Ascending aorta (tissue), 2 donors: ENCODE data around the gene GDPD5. TPM values are rescaled to one million over a fixed set of nuclear protein-coding genes. Genes with fewer than 3 reads are reported as not detected.

ENCODE experiments used
- DNase-seq, 2 donors: peaks; one replicate each; pipeline ENCODE4 v3.0.0-alpha.2; 2019; ENCODE audit warnings: low spot score in 2 of 2
- H3K27ac ChIP-seq, 2 donors: fragments of 200-600 bp; sonication (generic); one replicate each; pipeline ENCODE4 v1.5.1; 2016 to 2017; ENCODE audit warnings: mild to moderate bottlenecking in 1 of 2
- H3K27me3 ChIP-seq: fragments of 200-600 bp; sonication (generic); one replicate; pipeline ENCODE4 v1.5.1; 2017
- H3K36me3 ChIP-seq, 2 donors: fragments of 200-600 bp; sonication (generic); one replicate each; pipeline ENCODE4 v1.5.1; 2016
- H3K4me1 ChIP-seq, 2 donors: fragments of 200-600 bp; sonication (generic); one replicate each; pipeline ENCODE4 v1.5.1; 2016 to 2017; ENCODE audit warnings: mild to moderate bottlenecking in 1 of 2
- H3K4me3 ChIP-seq, 2 donors: fragments of 200-600 bp; sonication (generic); one replicate each; pipeline ENCODE4 v1.5.1; 2016 to 2017; ENCODE audit warnings: mild to moderate bottlenecking in 1 of 2
- H3K9me3 ChIP-seq, 2 donors: fragments of 200-600 bp; sonication (generic); one replicate each; pipeline ENCODE4 v1.5.1; 2016
- intact Hi-C: fragments of 100-400 bp; cut with DNase I; formaldehyde crosslinking; loops from one replicate; pipeline ENCODE4 v1.15.1; 2023
- total RNA-seq: library from RNA; depleted of rRNA; stranded (reverse); fragments of >200 nt; gene quantifications from one replicate; pipeline ENCODE4 v1.1.0, GENCODE V29; 2016
- TF ChIP-seq, protein P1 (sequence below), 3 experiments: fragments of 200-600 bp in 2 of 3; fragments of 450-650 bp in 1 of 3; sonication (generic) in 2 of 3; IDR thresholded peaks; one replicate each; pipeline ENCODE4 v1.5.1; 2016 to 2019; ENCODE audit warnings: antibody characterized with exemption in 3 of 3, mild to moderate bottlenecking in 1 of 3, moderate library complexity in 1 of 3

Gene GDPD5
- total RNA-seq, 1 donor from 2014 or later: 64.6 TPM

DNA sequence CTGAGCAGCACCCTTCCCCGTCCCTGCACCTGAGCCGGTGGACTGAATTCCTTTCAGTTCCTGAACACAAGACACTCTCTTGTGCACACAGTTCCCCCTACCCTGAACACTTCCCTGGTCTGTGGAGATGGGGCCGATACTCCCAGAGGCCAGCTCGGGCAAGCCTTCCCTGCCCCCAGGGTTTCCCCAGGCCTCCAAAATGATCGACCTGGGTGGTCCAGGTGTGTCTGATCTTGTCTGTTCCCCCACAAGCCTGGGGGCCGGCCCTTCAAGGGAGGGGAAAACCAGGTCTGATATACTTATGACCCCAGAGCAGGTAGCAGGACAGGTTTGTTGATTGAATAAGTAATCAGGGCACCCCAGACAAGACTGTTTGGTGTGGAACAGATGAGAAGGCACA lies 52.1 kb downstream of the GDPD5 start:
- H3K9me3 ChIP-seq: no peaks in the 10 kb centered on the region
- no peaks in the 10 kb centered on the region for H3K27me3 ChIP-seq
- H3K27ac ChIP-seq: no peak overlapping the region
- no peaks in the 10 kb centered on the region for H3K36me3 ChIP-seq
- intact Hi-C loops: no loop called here
- TF ChIP-seq, protein P1, sequence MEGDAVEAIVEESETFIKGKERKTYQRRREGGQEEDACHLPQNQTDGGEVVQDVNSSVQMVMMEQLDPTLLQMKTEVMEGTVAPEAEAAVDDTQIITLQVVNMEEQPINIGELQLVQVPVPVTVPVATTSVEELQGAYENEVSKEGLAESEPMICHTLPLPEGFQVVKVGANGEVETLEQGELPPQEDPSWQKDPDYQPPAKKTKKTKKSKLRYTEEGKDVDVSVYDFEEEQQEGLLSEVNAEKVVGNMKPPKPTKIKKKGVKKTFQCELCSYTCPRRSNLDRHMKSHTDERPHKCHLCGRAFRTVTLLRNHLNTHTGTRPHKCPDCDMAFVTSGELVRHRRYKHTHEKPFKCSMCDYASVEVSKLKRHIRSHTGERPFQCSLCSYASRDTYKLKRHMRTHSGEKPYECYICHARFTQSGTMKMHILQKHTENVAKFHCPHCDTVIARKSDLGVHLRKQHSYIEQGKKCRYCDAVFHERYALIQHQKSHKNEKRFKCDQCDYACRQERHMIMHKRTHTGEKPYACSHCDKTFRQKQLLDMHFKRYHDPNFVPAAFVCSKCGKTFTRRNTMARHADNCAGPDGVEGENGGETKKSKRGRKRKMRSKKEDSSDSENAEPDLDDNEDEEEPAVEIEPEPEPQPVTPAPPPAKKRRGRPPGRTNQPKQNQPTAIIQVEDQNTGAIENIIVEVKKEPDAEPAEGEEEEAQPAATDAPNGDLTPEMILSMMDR (IDR thresholded peaks at IDR 0.05): no peak
- DNase-seq: no peak
- no peak overlapping the region for H3K4me3 ChIP-seq
- H3K4me1 ChIP-seq: peaks cover 0 to 3% of the 10 kb centered on the region in 2 donors

DNA sequence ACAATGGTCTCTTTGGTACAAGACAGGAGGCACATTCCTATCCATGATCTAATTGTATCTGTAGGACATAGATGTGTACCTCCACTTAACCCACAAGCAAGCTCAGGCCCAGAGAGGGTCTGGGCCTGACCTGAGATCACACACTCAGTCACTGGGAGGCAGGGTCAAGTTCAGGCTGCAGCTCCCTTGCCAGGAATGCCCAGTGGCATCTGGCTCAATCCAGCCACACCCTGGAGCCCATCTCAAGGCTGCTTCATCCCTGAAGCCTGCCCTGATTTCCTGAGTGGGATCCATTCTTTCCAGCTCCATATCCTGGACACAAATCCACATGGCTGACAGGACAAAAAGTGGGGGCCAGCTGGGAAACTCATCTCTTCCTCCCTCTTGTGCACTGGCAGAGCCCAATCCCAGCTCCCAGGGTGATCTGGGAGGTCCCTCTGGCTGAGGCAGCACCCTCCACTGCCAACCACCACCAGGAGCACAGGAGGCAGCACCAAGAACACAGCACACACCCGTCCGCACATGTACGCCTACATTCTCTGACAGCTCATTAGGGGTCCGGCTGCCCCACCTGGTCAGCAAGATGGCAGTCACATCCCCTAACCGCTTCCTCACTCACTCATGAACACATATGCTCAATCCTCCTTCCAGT lies 53.5 kb downstream of the GDPD5 start:
- Histone ChIP-seq H3K36me3 (no peaks in the 10 kb centered on the region), H3K4me1 (peaks cover 0 to 3% of the 10 kb centered on the region in 2 donors), H3K4me3 (no peak overlapping the region), H3K27me3 (no peaks in the 10 kb centered on the region), H3K27ac (no peak overlapping the region), H3K9me3 (no peaks in the 10 kb centered on the region)
- intact Hi-C loops: no loop called here
- no peak for DNase-seq
- TF ChIP-seq, protein P1 (IDR thresholded peaks at IDR 0.05): no peak

DNA sequence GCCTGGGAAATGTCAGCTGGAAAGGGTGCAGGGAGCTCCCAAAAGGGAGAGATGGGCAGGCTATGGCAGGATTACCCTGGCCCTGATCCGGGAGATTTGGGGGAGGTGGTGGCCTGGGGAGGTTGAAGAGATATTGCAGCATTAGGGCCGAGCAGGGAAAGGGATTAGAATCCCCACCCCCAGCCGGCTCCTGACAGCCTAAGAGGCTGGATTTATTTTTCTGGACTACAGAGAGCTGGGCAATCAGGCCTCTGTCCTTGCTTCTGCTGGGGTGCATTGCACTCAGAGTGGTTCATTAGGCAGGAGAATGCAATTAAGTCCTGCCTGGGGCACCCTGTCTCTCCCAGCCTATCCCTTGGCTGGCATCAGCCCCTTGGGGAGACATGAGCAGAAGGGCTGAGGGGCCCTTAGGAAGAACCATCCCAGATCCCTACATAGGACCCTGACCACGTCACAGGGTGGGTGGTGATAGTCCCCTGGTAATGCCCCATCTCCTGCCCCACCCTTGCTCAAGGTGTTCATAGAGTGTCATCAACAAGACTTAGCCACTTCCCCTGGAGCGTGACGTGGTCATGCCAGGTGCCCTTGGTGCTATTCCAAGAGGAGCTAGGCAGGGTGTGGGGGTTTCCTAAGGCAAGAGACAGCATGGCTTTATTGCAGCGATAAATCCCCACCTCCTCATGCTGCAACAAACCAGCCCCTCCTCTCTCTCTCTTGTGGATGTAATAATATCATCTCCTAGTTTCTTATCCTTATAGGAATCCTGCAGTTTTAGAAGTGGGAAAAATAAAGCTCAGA lies 54.4 kb downstream of the GDPD5 start:
- Histone ChIP-seq H3K9me3 (no peaks in the 10 kb centered on the region), H3K27ac (no peak overlapping the region), H3K4me3 (no peak overlapping the region), H3K27me3 (no peaks in the 10 kb centered on the region), H3K4me1 (peaks cover 0 to 3% of the 10 kb centered on the region in 2 donors), H3K36me3 (no peaks in the 10 kb centered on the region)
- no peak for DNase-seq
- TF ChIP-seq, protein P1 (IDR thresholded peaks at IDR 0.05): no peak
- intact Hi-C loops: no loop called here

DNA sequence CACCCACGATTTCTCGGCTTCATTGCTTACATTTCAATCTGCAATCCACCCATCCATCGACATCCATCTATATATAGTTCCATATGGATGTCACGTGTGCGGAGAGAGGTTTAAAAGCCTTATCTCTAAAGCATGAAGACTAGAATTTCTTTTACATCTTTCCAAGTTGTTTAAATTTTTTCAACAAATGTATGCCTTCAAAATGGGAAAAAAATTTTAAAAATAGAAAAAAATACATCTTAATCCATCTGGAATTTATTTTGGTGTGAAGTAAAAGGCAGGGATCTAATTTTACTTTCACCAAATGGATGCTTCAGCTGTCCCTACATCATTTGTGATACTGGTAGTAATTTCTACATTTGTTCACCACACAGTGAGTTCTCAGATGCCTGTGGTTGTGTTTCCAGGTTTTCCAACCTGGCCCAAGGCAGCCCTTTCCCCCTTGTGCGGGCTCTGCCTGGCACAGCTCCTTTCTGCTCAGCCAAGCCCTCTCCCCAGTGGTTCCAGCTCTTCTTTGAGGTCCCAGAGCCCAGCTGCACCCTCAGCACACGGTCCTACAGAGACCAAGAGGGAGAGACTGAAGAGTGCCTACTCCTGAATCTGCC lies 55.2 kb downstream of the GDPD5 start:
- Histone ChIP-seq H3K27ac (no peak overlapping the region), H3K4me1 (no peaks in the 10 kb centered on the region), H3K9me3 (no peaks in the 10 kb centered on the region), H3K27me3 (no peaks in the 10 kb centered on the region), H3K4me3 (no peak overlapping the region), H3K36me3 (no peaks in the 10 kb centered on the region)
- no peak for DNase-seq
- intact Hi-C loops: no loop called here
- TF ChIP-seq, protein P1 (IDR thresholded peaks at IDR 0.05): no peak

DNA sequence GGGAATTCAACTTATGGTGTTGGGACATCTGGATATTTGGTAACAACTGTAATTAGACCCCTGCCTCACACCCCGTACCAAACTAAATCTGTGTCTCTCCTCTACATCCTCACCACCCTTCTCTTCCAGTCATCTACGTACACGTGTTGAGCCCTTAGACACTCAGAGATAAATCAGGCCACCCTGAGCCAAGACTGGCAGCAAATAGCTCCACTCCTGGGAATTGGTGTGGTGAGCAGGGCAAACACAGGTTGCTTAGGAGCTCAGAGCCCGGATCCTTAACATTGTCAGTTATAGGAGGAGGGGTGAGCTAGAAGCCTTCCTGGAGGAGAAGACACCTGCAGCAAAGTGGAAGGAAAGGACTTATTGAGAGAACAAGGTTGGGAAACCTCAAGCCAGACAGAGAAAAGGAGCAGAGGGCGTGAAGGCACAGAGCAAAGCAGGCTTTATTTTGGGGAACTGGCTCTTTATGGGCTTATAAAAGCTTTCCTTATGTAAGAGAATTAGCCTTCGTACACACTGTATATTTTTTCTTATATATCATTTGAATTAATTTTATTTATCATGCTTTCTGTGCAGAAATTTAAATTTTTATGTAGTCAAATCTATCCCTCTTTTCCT lies 55.8 kb downstream of the GDPD5 start:
- Histone ChIP-seq H3K27ac (no peak overlapping the region), H3K27me3 (no peaks in the 10 kb centered on the region), H3K9me3 (no peaks in the 10 kb centered on the region), H3K4me1 (no peaks in the 10 kb centered on the region), H3K36me3 (no peaks in the 10 kb centered on the region), H3K4me3 (no peak overlapping the region)
- no peak for DNase-seq
- TF ChIP-seq, protein P1 (IDR thresholded peaks at IDR 0.05): no peak
- intact Hi-C loops: loop anchor here (10.0 kb wide), 1 partner anchor 195 kb away; no protein-coding TSS in a partner anchor
